ENCODE results near the gene FOXP2.

- TF ChIP-seq RCOR1 (IDR thresholded peaks at IDR 0.05; ENCODE audit: insufficient replicate concordance, low read length) (no peak), POLR2A (IDR thresholded peaks at IDR 0.05; ENCODE audit: low read depth, low read length) (no peak), ELK1 (IDR thresholded peaks at IDR 0.05; ENCODE audit: borderline replicate concordance, low read depth, low read length) (no peak), CTCF (conservative IDR thresholded peaks at IDR 0.05; ENCODE audit: low read depth, low read length) (no peak)
These were observed 21.9 kb upstream of the FOXP2 start for GRCh38 chr7:114392686-114393085.

All from IMR-90 (cell line).